PFSK-1 (cell line): Measurements from ENCODE around the gene RHBDD3.
A peak's percentile ranks its signal among the peaks of the same experiment; 100 is the strongest.

Source experiments
- FOXP2 ChIP-seq: optimal IDR thresholded peaks from 2 replicates; pipeline ENCODE3; 2011; ENCODE audit warnings: borderline replicate concordance, control low read depth, inconsistent platforms; ENCODE audit not compliant: insufficient read depth; ENCODE audit errors: extremely low read length, extremely low read depth
- POLR2AphosphoS5 ChIP-seq: IDR thresholded peaks from 2 replicates; pipeline ENCODE4 v1.6.1; 2012; ENCODE audit warnings: low read depth, mild to moderate bottlenecking, control low read depth, low read length, moderate library complexity
- SIN3A ChIP-seq: IDR thresholded peaks from 2 replicates; pipeline ENCODE4 v1.6.1; 2012; ENCODE audit warnings: mild to moderate bottlenecking, low read length, moderate library complexity, borderline replicate concordance; ENCODE audit not compliant: insufficient read depth
- TAF1 ChIP-seq: IDR thresholded peaks from 2 replicates; pipeline ENCODE4 v1.6.1; 2012; ENCODE audit warnings: low read length, control low read depth, borderline replicate concordance; ENCODE audit not compliant: insufficient read depth
- TF ChIP-seq, protein P1 (sequence below), 2 experiments: IDR thresholded peaks; 2 replicates each; pipeline versions ENCODE4 v1.6.1 to v1.8.0; 2011 to 2012; ENCODE audit warnings: low read depth in 2 of 2, low read length in 2 of 2, control low read depth in 1 of 2, inconsistent platforms in 1 of 2, mild to moderate bottlenecking in 1 of 2, moderate library complexity in 1 of 2; ENCODE audit not compliant: insufficient read depth in 1 of 2

The RHBDD3 gene

DNA sequence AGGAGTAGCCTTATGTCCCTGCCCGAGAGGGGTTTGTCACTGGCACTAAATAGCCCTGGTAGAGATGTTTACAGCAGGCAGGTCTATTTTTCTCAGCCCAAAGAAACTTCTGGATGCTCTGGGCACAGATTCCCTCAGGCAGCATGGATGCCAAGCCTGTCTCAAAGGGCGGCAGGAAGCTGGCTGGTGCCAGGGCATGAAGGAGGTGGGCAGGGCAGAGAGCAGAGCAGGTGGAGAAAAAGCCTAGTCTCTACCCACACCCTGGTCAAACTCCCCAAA lies 34.6 kb upstream of the RHBDD3 start:
- TF ChIP-seq POLR2AphosphoS5, result no peak
- TF ChIP-seq, protein P1, sequence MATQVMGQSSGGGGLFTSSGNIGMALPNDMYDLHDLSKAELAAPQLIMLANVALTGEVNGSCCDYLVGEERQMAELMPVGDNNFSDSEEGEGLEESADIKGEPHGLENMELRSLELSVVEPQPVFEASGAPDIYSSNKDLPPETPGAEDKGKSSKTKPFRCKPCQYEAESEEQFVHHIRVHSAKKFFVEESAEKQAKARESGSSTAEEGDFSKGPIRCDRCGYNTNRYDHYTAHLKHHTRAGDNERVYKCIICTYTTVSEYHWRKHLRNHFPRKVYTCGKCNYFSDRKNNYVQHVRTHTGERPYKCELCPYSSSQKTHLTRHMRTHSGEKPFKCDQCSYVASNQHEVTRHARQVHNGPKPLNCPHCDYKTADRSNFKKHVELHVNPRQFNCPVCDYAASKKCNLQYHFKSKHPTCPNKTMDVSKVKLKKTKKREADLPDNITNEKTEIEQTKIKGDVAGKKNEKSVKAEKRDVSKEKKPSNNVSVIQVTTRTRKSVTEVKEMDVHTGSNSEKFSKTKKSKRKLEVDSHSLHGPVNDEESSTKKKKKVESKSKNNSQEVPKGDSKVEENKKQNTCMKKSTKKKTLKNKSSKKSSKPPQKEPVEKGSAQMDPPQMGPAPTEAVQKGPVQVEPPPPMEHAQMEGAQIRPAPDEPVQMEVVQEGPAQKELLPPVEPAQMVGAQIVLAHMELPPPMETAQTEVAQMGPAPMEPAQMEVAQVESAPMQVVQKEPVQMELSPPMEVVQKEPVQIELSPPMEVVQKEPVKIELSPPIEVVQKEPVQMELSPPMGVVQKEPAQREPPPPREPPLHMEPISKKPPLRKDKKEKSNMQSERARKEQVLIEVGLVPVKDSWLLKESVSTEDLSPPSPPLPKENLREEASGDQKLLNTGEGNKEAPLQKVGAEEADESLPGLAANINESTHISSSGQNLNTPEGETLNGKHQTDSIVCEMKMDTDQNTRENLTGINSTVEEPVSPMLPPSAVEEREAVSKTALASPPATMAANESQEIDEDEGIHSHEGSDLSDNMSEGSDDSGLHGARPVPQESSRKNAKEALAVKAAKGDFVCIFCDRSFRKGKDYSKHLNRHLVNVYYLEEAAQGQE (IDR thresholded peaks at IDR 0.05; ENCODE audit: insufficient read depth in 1 of 2, low read depth in 2 of 2, low read length in 2 of 2), result no peak
- TF ChIP-seq FOXP2, result no peak
- no peak for TF ChIP-seq SIN3A
- TF ChIP-seq TAF1, result no peak

DNA sequence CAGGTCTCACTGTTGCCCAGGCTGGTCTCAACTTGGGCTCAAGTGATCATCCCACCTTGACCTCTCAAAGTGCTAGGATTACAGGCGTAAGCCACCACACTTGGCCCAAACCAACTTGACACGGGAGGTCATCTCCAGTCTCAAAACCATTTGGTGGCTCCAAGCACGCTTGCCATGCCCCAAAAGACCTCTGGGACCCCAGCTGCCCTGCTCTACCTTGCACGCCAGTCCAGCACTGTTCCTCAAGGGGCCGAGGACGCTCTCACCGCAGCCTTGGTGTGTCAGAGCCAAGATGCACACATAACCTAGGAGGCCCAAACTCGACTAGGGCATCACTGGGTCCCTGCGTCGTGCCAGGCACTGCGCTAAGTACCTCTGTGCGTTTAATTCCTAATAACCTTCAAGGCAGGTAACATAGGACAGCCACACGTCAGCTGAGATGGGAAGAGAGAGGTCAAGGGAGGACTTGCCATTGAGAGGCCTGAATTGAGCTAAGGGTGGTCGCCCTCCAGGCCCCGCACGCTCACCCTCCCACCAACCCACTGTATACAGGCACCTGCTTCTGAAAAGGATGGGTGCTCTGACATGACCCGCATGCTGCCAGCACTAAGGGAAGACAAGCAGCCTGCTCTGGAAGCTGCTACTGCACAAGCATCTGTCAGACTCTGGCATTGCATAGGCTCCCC lies 34.1 kb upstream of the RHBDD3 start:
- no peak for TF ChIP-seq POLR2AphosphoS5
- TF ChIP-seq FOXP2, result no peak
- TF ChIP-seq, protein P1 (IDR thresholded peaks at IDR 0.05; ENCODE audit: insufficient read depth in 1 of 2, low read depth in 2 of 2, low read length in 2 of 2), result no peak
- no peak for TF ChIP-seq SIN3A
- TF ChIP-seq TAF1, result no peak

DNA sequence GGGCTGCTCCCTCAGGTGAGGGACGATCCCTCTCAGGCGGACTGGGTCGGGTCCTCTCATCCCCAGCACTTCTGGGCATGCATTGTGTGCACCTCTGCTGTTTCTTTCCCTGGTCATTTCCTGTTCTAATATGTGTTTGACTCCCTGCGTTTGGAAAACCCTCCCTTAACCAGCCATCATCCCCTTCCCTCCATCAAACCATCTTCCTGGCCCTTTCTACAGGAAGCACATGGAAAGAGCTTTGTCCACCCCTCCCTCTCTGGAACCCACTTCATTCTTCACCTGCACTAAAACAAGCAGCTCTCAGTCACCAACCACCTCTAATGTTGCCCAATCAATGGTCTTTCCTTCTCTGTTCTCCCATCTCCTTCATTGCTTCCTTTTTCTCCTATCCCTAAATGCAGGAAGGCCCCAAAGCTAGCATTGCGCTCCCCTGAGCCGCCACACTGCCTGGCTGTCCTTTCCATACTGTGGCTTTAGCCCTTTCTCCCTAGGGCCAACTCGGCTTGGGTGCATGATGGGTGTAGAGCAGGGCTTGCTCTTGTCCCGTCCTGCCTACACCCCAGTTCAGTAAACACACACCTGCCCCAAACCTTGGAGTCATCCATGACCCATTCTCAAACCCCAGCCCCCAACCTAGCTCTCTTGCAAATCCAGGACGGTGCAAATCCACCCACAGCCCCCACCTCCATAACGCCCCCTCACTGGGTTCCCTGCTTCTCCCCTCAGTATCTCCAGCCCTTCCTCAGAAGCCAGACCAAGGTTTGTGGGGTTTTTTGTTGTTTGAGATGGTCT lies 33.2 kb upstream of the RHBDD3 start:
- TF ChIP-seq, protein P1 (IDR thresholded peaks at IDR 0.05; ENCODE audit: insufficient read depth in 1 of 2, low read depth in 2 of 2, low read length in 2 of 2), result no peak
- peak; percentile 69; the same call in 1 of the 2 replicates for TF ChIP-seq POLR2AphosphoS5

DNA sequence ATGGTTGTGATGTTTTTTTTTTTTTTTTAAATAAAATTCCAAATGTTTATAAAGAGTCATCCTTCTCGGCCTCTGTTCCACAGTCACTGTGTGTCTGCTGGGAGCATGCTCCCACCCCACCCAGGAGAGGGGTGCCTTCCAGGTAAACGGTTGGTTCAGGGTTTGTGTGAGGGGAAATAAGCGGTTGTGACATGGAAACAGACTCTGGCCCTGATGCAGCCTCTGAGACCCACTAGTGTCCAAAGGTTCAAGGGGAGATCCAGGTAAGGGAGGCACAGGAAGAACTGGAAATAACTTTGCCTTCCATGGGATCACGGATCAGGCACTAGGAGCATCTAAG lies 32.7 kb upstream of the RHBDD3 start:
- TF ChIP-seq SIN3A, result no peak
- peak; percentile 72; the same call in 1 of the 2 replicates for TF ChIP-seq POLR2AphosphoS5

DNA sequence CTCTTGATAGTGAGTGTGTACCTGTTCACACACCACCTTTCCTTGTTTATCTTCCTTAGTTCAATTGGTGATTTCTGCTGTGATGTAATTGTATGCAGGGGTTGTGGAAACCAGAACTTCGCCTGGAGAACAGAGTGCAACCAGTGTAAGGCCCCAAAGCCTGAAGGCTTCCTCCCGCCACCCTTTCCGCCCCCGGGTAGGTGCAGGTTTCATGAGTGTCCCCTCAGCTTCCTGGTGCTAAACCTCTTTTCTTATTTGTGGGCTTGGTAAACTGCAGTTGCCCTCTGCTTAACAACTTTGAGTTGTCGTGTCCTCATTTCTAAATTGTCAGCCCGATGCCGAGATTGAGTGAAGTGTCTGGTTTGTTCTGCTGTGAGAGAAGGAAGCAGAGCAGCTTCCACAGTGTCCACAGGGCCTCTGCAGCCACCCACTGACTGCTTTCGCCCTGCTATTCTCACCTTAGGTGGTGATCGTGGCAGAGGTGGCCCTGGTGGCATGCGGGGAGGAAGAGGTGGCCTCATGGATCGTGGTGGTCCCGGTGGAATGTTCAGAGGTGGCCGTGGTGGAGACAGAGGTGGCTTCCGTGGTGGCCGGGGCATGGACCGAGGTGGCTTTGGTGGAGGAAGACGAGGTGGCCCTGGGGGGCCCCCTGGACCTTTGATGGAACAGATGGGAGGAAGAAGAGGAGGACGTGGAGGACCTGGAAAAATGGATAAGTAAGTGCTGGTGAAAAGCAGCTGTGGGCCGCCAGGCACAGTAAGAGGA lies 31.5 kb upstream of the RHBDD3 start:
- TF ChIP-seq FOXP2 (no peak), SIN3A (no peak), TAF1 (no peak), POLR2AphosphoS5 (no peak)
- TF ChIP-seq, protein P1 (IDR thresholded peaks at IDR 0.05; ENCODE audit: insufficient read depth in 1 of 2, low read depth in 2 of 2, low read length in 2 of 2), result no peak
